GM19099 (cell line): ENCODE data around the gene SPECC1L.

Experiments used
- POLR2A ChIP-seq: IDR thresholded peaks from 3 replicates; pipeline ENCODE4 v1.6.1; 2011; ENCODE audit warnings: low read depth; ENCODE audit not compliant: insufficient read length; ENCODE audit errors: extremely low read depth

The SPECC1L gene

GRCh38 chr22:24442352-24442744, 171.7 kb downstream of the SPECC1L start:
- no peak for TF ChIP-seq POLR2A

GRCh38 chr22:24443668-24444067, 173.0 kb downstream of the SPECC1L start:
- no peak for TF ChIP-seq POLR2A

DNA sequence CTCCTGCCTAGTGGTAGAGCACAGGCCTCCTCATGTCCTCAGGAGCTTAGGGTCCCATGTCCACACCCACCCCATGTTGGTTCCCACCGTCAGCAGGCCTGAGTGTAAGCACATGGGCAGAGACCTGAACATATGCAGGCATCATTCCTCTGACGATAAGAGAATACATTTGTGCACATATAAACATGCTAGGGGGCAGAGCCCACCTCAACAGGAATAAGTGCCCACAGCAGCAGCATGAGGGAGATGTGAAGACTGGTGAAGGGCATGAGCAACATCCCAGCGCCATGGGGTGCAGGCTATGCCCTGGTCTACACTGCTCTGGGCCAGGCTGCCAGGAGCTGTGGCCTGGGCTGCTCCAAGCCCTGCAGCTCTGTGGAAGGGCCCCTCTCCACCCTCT, 173.6 kb downstream of the SPECC1L start:
- TF ChIP-seq POLR2A, result no peak

GRCh38 chr22:24444729-24445466, 174.3 kb downstream of the SPECC1L start:
- TF ChIP-seq POLR2A, result no peak

GRCh38 chr22:24445481-24446259, 175.0 kb downstream of the SPECC1L start:
- TF ChIP-seq POLR2A, result no peak

- no peak for TF ChIP-seq POLR2A
Measured at GRCh38 chr22:24446260-24446611, 175.6 kb downstream of the SPECC1L start.

DNA sequence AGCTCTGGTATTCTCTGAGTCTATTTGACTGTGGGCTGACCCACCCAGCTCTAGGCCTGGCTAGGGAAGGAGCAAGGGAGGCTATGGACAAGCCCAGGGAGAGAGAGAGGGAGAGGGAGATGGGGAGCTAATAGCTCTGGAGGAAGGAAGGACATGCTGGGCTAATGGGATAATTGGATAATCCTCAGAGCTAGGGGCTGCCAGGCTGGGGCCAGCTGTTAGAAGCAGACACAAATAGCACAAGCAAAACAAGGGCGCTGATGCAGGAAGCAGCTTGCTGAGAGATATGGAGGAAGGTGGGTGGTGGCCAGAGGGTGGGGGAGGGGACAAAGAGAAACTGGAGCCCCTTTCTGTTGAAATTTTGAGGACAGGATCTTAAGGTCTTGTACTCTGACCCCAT, 180.0 kb downstream of the SPECC1L start:
- TF ChIP-seq POLR2A, result no peak

DNA sequence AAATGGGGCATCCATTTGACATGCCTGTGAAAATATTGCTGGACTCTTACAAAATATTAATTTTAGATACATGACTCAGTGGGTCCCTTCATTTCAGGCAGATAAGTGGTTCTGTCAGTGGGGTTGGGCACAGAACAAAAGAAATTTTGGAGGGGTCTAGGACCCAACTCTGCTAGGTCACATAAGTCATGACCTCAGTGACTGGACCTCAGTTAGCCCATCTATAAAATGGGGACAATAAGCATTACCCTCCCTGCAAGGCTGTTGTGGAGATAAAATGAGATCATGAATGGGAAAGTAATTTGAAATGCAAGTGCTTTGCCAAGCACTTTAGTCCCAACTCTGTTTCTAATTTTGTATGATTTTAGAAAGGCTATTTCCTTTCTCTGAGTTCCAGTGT, 180.5 kb downstream of the SPECC1L start:
- no peak for TF ChIP-seq POLR2A

GRCh38 chr22:24453853-24454252, 183.2 kb downstream of the SPECC1L start:
- no peak for TF ChIP-seq POLR2A

- TF ChIP-seq POLR2A, result no peak
Measured at GRCh38 chr22:24455039-24455438, 184.4 kb downstream of the SPECC1L start.

DNA sequence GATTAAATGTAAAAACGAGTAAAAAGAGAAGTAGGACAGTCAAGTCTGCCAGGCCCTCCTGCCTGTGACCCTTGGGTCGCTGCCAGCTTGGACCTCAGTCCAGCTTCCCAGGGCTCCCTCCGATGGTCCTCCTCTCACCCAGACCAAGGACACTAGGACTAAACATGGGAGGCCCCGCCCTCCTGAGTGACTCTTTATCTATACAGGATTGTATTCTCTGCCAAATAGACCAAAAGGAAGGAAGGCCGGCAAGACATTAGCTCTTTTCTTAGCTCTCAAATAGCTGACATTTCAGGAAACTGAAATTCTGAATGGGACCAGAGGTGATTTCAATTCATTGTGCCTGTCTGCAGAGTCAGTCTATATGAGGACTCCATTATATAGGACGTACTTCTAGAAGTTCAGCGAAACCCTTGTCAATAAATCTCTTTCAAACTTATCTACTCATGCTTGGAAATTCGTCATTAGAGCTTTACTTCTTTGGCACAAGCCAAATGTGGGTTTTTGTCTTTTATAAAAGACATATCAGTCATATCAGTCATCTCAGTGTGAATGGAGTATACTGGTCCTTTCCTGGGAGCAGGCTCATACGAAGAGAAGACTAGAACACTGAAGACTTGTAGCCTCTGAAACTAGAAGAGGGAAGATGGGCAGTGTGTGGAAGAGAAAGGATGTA, 185.3 kb downstream of the SPECC1L start:
- no peak for TF ChIP-seq POLR2A

- no peak for TF ChIP-seq POLR2A
Measured at GRCh38 chr22:24457894-24458420, 187.3 kb downstream of the SPECC1L start.

- TF ChIP-seq POLR2A, result no peak
Measured at GRCh38 chr22:24459911-24460310, 189.3 kb downstream of the SPECC1L start.

- TF ChIP-seq POLR2A, result no peak
Measured at GRCh38 chr22:24460418-24461089, 189.9 kb downstream of the SPECC1L start.
